Activated CD4-positive, CD25-positive, alpha-beta regulatory T cell treated with anti-CD3 and anti-CD28 coated beads, Interleukin-2, amount 50 U/mL, for 72 hours (primary cell): ENCODE data around the gene EPB41L4A.
"Not testable (repeated sequence)": the region's sequence is repeated elsewhere in the genome, so short reads cannot be mapped to it uniquely, and the experiment has no call there.

ENCODE experiments used
- DNase-seq: peaks from one replicate; pipeline ENCODE4 v3.0.0; 2021

EPB41L4A gene

GRCh38 chr5:112419164-112419985, at the start of gene EPB41L4A:
Gene EPB41L4A, minus strand, starts transcription at chr5:112419277. Its CDS starts 238 bp downstream, at chr5:112419039.
- DNase-seq, result no peak

DNA sequence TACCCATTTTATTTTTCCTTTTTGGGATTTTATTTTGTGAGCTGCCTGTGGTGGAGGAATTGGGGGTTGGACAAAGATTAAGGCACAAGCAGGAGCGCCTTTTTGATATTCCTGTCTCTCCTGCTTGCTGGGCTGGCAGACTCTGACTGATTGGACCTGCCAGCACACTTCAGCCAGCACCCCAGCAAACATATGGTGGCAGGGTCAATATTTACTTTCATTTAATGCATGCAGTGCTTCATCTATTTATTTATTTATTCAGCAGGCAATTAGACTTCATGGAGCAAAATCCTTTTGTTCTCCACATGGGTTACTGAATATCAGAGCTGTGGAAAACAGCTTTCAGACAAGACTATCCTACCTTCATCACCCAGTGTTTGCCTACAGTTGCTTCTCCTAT, 48.4 kb upstream of the EPB41L4A start:
- DNase-seq, result no peak

GRCh38 chr5:112466261-112466660, 47.2 kb upstream of the EPB41L4A start:
- not testable (repeated sequence) for DNase-seq

DNA sequence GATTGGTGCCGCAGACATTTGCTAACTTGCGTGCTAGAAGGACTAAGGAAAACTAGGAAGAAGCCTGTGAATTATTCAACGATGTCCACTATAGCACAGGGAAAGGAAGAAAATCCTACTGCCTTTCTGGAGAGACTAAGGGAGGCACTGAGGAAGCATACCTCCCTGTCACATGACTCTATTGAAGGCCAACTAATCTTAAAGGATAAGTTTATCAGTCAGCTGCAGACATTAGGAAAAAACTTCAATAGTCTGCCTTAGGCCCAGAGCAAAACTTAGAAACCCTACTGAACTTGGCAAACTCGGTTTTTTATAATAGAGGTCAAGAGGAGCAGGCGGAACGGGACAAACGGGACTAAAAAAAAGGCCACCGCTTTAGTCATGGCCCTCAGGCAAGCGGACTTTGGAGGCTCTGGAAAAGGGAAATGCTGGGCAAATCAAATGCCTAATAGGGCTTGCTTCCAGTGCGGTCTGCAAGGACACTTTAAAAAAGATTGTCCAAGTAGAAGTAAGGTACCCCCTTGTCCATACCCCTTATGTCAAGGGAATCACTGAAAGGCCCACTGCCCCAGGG, 28.2 kb upstream of the EPB41L4A start:
- not testable (repeated sequence) for DNase-seq

DNA sequence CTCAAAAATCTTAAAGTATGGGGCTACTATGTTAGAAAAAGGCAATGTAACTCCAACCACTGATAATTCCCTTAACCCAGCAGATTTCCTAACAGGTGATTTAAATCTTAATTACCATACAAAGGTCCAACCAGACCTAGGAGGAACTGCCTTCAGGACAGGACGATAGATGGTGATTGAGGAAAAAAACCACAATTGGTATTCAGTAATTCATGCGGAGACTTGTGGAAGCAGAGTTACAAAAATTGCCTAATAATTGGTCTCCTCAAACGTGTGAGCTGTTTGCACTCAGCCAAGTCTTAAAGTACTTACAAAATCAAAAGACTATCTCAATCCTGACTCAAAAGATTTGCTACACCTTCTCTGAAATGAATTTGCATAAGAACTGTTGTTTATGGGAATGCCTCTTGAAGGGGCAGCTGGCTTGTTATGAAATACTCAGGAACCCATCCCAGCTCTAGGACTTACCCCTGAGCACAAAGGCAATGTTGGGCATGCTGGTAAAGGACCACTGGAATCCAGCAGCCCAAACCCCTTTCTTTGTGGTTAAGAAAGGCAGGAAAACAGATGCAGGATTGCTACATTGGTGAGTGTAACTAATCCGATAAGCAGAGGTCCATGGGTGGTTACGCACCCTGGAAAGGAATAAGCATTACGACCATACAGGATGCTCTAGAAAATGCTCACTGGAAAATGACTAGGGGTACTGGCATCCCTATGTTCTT, 26.7 kb upstream of the EPB41L4A start:
- no peak for DNase-seq

DNA sequence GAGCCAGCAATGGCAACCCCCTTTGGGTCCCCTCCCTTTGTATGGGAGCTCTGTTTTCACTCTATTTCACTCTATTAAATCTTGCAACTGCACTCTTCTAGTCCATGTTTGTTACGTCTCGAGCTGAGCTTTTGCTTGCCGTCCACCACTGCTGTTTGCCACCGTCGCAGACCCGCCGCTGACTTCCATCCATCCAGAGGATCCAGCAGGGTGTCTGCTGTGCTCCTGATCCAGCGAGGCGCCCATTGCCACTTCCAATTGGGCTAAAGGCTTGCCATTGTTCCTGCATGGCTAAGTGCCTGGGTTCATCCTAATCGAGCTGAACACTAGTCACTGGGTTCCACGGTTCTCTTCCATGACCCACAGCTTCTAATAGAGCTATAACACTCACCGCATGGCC, 24.9 kb upstream of the EPB41L4A start:
- not testable (repeated sequence) for DNase-seq

DNA sequence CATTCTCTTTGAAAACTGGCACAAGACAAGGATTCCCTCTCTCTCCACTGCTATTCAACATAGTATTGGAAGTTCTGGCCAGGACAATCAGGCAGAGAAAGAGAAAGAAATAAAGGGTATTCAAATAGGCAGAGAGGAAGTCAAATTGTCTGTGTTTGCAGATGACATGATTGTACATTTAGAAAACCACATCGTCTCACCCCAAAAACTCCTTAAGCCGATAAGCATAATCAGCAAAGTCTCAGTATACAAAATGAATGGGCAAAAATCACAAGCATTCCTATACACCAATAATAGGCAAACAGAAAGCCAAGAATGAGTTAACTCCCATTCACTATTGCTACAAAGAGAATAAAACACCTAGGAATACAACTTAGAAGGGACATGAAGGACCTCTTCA, 21.0 kb upstream of the EPB41L4A start:
- no peak for DNase-seq

GRCh38 chr5:112436144-112436543, 17.1 kb upstream of the EPB41L4A start:
- DNase-seq, result no peak

- DNase-seq, result no peak
These were observed 15.6 kb upstream of the EPB41L4A start for GRCh38 chr5:112434641-112435040.

GRCh38 chr5:112426202-112426601, 7.1 kb upstream of the EPB41L4A start:
- DNase-seq, result not testable (repeated sequence)

DNA sequence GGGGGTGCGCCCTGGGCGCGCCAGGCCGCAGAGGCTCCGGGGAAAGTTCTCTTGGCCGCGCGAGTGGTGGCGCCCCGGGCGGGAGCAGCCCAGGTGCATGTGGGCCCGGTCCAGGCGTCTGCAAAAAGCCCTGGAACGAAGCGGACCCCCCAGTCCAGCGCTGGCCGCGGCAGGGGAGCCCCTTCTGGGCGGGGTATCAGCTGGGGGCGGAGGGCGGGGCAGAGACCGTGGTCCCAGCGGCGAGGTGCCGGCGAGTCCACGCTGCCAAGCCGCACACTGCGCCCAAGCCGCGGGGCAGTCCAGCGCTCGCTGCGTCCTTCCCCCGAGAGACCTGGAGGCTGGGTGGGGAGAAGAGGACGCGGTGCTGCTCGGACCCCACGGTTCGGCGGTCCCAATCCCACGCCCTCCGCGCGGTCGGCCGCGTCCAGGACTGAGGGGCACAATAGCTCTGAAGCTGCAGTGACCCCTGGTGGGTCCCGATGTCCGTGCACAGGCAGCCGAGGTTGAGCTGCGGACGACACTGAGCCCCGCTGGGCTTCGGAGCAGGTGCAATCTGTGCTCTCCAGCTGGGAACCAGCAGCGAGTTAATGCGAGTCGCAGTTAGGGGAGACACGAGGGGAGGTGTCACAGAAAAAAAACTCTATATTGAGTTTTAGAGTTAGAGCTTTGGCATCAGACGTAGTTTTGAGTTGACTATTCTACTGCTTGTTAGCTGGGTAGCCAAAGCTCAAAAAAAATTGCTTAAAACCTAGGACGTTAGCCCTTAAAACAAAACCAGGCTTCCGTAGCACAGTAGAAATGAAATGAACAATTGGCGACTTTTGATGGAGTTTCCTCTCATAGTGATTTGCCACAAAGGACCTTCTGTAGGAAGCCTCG, 1.1 kb upstream of the EPB41L4A start:
- peak; percentile 37 for DNase-seq

DNA sequence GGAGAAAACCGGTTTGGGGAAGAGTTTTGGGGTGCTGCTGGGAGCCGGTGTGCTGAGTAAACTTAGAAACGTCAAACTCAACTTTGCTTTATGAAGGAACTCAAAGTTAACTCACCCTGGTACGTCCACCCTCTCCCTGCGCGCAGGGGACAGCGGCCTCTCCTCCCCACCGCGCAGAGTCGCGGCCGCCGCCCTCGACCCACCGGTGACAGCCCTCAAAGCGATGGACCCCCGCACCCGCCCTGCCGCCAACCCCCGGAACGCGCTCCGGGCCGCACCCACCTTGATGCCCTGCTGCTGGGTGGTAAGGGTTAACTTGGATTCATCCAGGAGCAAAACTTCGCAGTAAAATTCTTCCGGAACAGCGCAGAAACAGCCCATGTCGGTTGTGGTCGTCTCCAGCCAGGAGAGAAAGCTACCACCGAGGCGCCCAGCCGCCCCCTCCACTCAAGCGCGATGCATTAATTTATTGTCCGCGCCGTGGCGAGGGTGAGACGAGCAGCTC, 366 bp downstream of the EPB41L4A start:
- no peak for DNase-seq

DNA sequence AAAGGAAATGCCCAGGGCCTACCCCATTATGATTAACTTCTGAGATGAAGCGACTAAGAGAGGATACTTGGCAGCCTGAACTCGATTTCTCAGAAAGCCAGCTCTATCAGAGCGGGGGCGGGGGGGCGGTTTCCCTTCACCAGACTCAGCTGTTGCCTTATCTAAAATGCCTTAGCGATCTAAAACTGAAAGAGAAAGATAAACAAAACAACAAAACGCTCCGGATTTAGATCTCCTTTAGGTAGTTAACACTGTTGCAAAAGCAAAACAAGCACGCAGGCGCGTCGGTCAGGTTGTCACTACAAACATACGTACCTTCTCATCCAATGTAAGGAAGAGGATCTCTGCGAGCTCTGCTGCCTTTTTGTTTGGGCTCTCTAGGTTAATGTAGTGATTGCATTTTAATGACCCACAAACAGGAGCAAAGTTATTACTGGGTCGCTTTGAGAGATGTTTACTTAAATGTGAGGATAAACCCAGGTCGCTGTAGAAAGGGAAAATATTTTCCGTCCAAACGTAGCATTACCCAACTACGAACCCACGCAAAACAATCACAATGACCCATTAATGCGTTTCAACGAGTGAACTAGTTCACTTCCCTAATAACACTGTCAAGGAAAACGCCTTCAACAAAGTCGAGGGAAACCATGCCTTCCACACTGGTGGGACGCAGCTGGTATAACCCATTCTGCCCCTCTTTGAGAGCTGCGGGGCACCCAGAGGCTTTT, 982 bp downstream of the EPB41L4A start:
- DNase-seq, result no peak

- DNase-seq, result no peak
These were observed 3.5 kb downstream of the EPB41L4A start for GRCh38 chr5:112415552-112415951.

- no peak for DNase-seq
These were observed 5.5 kb downstream of the EPB41L4A start for GRCh38 chr5:112413611-112414010.

DNA sequence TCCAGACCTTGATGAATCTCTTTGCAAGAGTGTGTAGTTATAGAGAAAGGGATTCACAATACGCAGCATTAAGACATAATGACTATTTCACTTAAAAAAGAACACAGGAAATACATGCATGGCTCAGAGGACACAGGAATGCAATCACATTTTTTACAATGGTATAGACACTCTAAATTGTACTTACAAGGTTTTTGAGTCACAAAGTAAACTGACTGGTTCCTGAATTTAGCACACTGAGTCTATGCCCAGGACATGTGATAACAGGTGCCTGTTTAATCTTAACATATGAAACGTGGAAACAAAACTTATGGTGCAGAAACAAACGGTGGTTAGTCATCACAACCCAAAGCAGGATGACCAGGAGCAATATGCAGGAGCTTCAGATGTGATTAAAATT, 6.7 kb downstream of the EPB41L4A start:
- DNase-seq, result no peak

DNA sequence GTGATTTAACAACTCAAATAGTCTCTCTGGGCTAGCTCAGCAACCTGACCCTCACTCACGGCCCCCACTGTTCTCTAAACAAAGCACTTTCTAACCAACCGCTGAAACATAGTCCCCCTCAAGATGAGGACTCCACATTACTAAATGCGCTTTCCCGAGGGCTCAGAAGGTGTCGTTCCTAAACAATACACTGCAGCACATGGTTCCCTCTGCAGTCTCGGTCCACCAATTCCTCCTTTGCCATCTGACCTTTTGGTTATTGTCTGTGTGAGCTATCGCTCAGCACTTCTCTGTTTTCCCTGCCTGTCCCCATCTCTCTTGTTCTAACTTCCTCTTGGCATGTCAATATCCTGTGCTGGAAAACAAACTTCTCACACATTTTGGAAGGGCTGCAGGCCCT, 7.2 kb downstream of the EPB41L4A start:
- no peak for DNase-seq

DNA sequence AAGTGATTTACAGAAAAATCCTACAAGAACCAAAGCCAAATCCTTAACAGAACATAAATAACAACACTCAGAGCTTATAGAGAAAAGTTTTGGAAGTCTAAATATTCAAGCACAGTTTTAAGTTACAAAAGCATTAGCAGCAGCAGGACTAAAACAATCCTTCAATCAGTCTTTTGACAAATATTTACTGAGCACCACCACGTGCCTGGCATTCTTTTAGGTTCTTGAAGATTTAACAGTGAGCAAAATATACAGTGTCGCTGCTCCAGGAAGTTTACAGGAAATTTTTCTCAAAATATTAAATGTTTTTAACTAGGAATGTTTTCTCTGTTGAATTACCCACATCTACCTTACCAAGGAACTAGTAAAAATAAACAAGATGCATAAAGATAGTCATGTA, 11.4 kb downstream of the EPB41L4A start:
- no peak for DNase-seq

DNA sequence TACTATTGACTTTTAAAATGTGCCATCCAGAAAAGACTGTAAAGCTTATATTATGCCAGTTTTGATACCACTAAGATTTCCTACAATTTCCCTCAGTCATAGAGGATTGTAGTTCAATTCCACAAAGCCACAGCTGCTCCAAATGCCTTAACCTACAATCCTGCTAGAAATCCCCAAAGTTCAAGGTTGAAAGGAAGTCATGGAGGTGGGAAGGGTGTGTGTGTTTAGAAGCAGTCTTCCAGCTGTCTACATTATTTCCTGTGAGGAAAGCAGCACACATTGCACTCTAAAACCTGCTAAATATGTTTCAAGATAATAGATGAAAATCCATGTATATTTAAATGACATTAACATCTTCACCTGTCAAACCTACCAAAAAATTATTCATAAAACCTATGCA, 11.8 kb downstream of the EPB41L4A start:
- no peak for DNase-seq

- DNase-seq, result no peak
These were observed 16.0 kb downstream of the EPB41L4A start for GRCh38 chr5:112403069-112403468.

- no peak for DNase-seq
These were observed 17.2 kb downstream of the EPB41L4A start for GRCh38 chr5:112401924-112402323.

DNA sequence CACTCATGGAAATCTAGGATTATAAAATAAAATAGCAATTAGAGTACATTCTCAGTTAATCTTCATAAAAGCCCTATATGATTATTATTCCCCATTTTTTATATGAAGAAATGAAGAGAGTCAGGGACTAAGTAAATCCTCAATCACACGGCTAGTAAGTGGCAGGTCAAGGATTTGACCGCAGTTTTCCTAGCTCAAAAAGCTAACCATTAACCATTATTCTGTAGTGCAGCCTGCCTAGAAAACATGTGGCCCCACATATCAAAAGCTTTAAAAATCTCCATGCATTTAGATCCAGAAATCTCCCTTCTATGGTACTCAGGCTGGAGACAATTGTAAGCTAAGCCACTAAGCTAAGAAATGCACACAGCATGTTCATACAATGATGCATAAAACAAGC, 21.4 kb downstream of the EPB41L4A start:
- DNase-seq, result no peak
